ENCODE data around the gene COL5A1.
"Not testable (repeated sequence)": the region's sequence is repeated elsewhere in the genome, so short reads cannot be mapped to it uniquely, and the experiment has no call there.

COL5A1 gene

DNA sequence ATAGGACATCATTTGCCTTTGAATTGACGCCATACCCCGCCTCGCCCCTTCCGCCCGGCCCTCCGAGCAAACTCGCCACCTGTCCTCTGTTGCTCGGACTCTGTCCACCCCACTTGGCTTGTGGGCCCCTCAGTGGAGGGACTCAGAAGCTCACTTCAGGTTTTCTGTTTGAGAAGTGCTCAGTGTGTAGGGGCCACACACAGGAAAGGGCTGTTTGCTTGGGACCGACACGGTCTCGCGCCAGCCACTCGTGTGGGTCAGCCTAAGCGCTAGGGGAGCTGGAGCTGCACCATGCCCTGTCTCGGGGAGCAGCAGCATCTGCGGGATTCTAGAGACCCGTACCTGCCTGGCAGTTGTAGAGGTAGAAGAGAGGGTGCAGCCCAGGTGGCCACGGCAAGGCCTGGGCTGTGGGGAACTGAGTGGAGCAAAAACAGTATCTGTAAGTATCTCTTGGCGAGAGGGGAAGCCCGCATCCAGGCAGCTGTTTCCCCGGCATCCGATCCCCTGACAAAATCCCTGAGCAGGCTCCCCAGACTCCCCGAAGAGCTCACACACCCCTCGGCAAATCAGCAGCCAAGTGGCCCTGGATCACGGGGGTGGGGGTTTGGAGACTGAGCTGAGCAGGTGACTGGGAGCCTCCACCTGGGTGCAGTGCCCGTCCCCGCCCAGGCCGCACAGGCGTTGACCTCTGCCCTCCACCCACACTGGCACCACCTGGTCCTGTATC is 52.2 kb downstream of the COL5A1 start:
- DNase-seq: no peak

DNA sequence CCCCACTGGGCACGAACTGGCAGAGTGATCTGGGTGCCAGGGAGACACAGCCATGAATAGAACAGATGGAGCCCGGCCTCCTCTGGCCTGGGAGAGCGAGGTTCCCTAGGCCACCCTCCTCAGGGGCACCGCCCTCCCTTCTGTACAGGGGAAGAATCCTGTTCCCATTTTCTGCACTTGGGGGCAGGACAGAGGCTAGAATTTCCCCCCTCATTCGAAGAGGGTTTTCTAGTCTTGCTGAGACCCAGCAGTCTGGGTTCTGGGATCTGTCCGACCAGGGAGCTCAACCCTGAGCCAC is 52.7 kb downstream of the COL5A1 start:
- no peak for DNase-seq

GRCh38 chr9:134694714-134695113 is 53.1 kb downstream of the COL5A1 start:
- no peak for DNase-seq

- DNase-seq: no peak
Observed at GRCh38 chr9:134695144-134695543, 53.5 kb downstream of the COL5A1 start.

DNA sequence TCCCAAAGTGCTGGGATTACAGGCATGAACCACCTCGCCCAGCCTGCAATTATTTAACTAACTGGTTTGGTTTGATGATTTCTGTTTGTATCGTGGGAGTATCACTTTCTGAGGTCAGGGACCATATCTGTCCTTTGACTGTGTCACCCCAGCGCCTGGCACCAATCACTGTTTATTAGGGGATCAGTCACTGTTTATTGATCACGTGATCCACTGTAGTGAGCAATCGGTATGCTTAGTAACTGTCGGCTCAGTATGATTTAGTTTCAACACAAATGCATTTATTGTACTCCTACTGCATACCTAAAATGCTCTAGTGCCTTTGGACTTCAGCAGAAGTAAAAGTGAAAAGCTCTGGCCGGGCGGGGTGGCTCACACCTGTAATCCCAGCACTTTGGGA is 54.8 kb downstream of the COL5A1 start:
- no peak for DNase-seq

DNA sequence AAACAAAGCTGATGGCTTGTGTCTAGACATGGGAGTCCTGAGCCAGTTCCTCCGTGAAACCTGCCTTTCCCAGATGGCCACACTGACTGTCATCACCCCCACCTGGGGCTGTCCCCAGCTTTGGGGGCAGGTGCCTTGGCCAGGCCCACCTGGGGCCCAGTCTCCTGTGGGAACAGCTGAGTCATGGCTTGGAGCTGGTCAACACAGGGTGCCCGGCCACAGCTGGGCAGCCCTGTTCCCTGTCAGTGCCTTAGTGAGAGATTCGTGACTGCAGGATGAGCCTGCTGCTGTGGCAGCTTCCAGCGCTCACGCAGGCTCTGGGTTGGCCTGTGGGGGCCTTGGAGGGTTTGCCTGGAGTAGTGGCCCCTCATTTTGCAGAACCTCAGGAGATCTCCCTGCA is 56.5 kb downstream of the COL5A1 start:
- no peak for DNase-seq

DNA sequence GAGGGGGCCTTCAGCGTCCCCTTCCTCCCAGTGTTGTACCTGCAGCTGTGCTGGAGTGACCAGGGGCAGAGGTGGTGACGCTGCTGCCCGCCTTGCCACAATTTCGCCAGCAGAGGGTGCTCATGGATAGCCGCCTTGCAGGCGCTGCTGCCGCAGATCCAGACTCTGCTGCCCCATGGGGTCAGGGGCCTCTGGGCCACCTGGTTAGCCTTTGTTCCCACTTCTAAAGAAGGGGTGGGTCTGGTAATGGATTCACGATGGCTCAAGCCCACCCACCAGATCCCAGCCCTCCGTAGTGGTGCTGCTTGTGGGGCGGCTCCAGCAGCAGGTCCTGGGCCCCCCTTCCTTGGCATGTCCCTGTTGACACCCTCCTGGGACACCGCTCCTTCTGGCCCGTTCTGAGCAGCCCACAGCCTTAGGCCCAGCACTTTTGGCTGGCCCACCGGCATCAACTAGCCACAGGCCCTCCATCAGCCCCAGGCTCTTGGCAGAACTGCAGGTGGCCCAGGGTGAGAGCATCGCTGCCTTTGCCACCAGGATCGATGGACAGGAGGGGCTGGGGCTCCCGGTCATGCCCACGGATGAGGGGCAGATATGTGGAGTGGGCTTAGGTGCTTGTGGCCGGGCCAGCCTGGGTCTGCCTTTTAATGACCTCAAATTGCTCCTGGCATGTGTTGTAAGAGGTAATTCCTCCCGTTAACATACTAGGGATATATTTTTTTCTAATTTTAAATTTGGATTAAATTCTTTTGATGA is 57.2 kb downstream of the COL5A1 start:
- DNase-seq: peak; percentile 40

- DNase-seq: no peak
Observed at GRCh38 chr9:134699343-134699740, 57.7 kb downstream of the COL5A1 start.

- DNase-seq: no peak
Observed at GRCh38 chr9:134700636-134701350, 59.2 kb downstream of the COL5A1 start.

DNA sequence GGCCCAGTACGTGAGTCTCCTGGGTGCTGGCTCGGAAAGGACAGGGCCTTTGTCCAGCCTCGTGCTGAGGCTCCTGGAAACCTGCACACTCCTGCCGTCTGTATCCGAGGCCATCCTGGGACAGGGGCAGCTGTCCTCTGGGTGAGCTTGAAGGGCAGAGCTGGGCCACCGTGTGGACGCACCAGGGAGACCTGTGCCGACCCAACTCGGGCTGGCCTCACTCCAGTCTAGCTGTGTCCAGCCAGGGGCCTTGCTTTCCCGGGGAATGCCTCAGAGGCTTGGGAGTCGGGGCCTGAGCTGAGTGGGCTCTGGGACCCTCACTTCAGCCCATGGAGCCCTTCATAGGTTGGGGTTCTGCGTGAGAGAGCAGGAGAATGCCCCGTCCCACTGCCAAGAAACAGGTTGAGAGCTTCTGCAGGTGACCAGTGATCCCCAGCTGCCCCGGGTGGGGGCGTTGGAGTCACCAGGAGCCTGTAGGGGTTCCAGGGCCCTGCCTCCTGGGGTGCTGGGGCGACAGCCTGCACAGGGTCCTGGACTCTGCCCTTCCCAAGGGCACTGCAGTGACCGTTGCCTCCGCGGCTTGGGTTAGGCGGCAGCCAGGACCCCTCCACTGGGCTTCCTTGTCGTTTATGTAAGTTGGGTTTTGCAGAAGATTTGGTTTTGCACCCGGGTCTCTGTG is 60.1 kb downstream of the COL5A1 start:
- DNase-seq: no peak

- DNase-seq: no peak
Observed at GRCh38 chr9:134702291-134702690, 60.7 kb downstream of the COL5A1 start.

DNA sequence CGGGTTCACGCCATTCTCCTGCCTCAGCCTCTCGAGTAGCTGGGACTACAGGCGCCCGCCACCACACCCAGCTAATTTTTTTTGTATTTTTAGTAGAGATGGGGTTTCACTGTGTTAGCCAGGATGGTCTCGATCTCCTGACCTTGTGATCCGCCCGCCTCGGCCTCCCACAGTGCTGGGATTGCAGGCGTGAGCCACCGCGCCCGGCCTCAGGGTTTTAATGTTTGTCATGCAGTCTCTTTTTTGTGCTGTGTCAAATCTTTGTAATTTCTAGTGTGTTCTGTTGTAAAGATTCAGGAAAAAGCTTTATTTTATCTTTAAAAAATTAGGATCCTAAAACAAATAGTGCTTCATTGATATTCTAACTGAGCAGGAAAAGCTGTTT is 62.1 kb downstream of the COL5A1 start:
- not testable (repeated sequence) for DNase-seq

- DNase-seq: no peak
Observed at GRCh38 chr9:134704498-134704897, 62.9 kb downstream of the COL5A1 start.

DNA sequence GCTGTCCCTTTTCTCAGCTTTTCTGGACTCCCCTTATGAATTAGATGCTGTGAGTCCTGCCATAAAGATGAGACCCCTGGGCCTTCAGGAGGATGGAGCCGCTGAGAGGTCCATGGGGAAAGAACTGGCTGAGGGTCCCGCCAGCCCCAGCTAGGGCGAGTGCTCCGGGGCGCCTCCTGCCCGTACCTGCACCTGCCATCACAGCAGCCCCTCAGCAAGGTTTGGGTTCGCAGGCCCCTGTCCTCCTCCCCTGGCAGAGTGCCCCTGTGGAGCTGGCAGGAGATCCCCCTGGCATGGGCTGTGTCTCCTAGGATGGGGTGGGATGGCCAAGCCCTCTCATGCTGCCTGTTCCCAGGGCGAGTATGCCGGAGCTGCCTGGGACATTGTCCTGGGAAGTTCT is 64.2 kb downstream of the COL5A1 start:
- no peak for DNase-seq

- peak; percentile 47 for DNase-seq
Observed at GRCh38 chr9:134706522-134706921, 64.9 kb downstream of the COL5A1 start.

GRCh38 chr9:134707031-134707680 is 65.6 kb downstream of the COL5A1 start:
- peak; percentile 79 for DNase-seq

- no peak for DNase-seq
Observed at GRCh38 chr9:134707731-134708671, 66.4 kb downstream of the COL5A1 start.

DNA sequence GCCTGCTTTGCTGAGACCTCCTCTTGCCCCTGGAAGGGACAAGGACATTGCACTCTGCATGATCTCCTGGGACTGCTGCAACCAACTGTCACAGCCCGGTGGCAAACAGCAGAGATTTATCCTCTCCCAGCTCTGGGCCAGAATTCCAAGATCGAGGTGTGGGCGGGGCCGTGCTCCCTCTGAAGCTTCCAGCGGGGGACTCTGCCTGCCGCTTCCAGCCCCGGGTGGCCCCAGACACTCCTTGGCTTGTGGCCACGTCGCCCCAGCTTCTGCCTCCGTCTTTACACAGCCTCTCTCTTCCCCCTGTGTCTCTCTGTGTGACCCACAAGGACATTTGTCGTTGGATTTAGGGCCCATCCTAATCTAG is 67.1 kb downstream of the COL5A1 start:
- DNase-seq: no peak

GRCh38 chr9:134709512-134710270 is 68.1 kb downstream of the COL5A1 start:
- peak; percentile 47 for DNase-seq

DNA sequence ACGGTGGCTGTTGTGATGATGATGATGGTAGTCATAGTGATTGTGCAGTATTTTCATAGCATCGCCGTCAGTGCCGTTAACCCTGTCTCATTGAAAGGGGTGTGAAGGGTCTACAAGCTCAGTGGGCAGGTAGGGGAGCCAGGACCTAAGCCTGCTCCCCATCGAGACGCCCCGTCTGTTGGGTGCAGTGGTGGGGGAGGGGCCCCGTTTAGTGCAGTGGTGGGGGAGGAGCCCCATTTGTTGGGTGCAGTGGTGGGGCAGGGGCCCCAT is 68.6 kb downstream of the COL5A1 start:
- no peak for DNase-seq

DNA sequence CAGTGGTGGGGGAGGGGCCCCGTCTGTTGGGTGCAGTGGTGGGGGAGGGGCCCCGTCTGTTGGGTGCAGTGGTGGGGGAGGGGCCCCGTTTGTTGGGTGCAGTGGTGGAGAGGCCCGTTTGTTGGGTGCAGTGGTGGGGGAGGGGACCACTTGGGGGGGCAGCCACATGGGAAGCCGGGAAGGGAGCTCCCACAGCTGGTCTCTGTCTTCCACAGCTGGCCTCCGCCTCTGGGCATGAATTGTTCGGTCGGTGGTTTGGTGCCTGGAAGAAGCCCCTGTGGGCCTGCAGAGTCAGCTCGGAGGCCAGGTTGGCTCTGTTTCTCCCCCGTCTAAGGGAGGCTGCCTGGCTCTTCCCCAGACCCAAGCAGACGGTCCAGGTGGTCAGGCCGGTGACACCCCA is 69.3 kb downstream of the COL5A1 start:
- DNase-seq: no peak
